GM19468 (cell line): ENCODE measurements around the gene FGD5.

Experiments
- ATAC-seq: cut with Tn5 transposase; IDR thresholded peaks from one replicate; pipeline ENCODE4 v1.9.1; 2021; ENCODE audit warnings: mild to moderate bottlenecking, moderate library complexity, moderate number of reproducible peaks; ENCODE audit not compliant: unreplicated experiment; ENCODE audit errors: extremely low read depth

FGD5 gene

GRCh38 chr3:14915636-14916222 is 97.0 kb downstream of the FGD5 start:
- ATAC-seq: no peak

GRCh38 chr3:14918356-14918860 is 99.6 kb downstream of the FGD5 start:
- no peak for ATAC-seq

GRCh38 chr3:14920536-14920935 is 101.8 kb downstream of the FGD5 start:
- ATAC-seq: no peak

- no peak for ATAC-seq
These were observed 102.4 kb downstream of the FGD5 start for GRCh38 chr3:14921034-14921616.

- ATAC-seq: no peak
These were observed 103.3 kb downstream of the FGD5 start for GRCh38 chr3:14921811-14922705.

- no peak for ATAC-seq
These were observed 104.1 kb downstream of the FGD5 start for GRCh38 chr3:14922863-14923262.

- no peak for ATAC-seq
These were observed 104.7 kb downstream of the FGD5 start for GRCh38 chr3:14923476-14923875.

- no peak for ATAC-seq
These were observed 107.2 kb downstream of the FGD5 start for GRCh38 chr3:14925729-14926591.

GRCh38 chr3:14926592-14926991 is 107.8 kb downstream of the FGD5 start:
- no peak for ATAC-seq

GRCh38 chr3:14927308-14927707 is 108.5 kb downstream of the FGD5 start:
- no peak for ATAC-seq

GRCh38 chr3:14929310-14930074 is 110.7 kb downstream of the FGD5 start:
- no peak for ATAC-seq

GRCh38 chr3:14933820-14934425 is 115.2 kb downstream of the FGD5 start:
- no peak for ATAC-seq

- ATAC-seq: no peak
These were observed 117.0 kb downstream of the FGD5 start for GRCh38 chr3:14935592-14936345.

GRCh38 chr3:14938954-14939353 is 120.2 kb downstream of the FGD5 start:
- no peak for ATAC-seq

- ATAC-seq: no peak
These were observed 123.1 kb downstream of the FGD5 start for GRCh38 chr3:14941871-14942270.

- no peak for ATAC-seq
These were observed 124.3 kb downstream of the FGD5 start for GRCh38 chr3:14943042-14943441.

- ATAC-seq: no peak
These were observed 127.5 kb downstream of the FGD5 start for GRCh38 chr3:14946236-14946635.

GRCh38 chr3:14946739-14947099 is 128.0 kb downstream of the FGD5 start:
- no peak for ATAC-seq
